Astrocyte (in vitro differentiated cells and primary cell): ENCODE results near the gene RPS3A. TPM values are rescaled to one million over a fixed set of nuclear protein-coding genes. Genes with fewer than 3 reads are reported as not detected.

Source experiments
- DNase-seq: peaks from one replicate; pipeline ENCODE4 v3.0.0-alpha.2; 2010; ENCODE audit warnings: low read depth
- FAIRE-seq: peaks from 2 replicates; lab custom pipeline; 2011; peaks lifted over from hg19 to GRCh38; lab: Jason Lieb, UNC
- H2AFZ ChIP-seq: 2 replicates; pipeline ENCODE4 v1.6.0; 2012; ENCODE audit warnings: low read depth, low read length, inconsistent platforms
- H3K27ac ChIP-seq: 2 replicates; pipeline ENCODE4 v1.5.1; 2011; ENCODE audit warnings: low read depth, low read length, inconsistent platforms
- H3K27me3 ChIP-seq: 2 replicates; pipeline ENCODE4 v1.6.0; 2011; ENCODE audit warnings: low read length, inconsistent platforms; ENCODE audit not compliant: insufficient read depth
- H3K36me3 ChIP-seq: 2 replicates; pipeline ENCODE4 v1.5.1; 2011; ENCODE audit warnings: low read length, inconsistent platforms; ENCODE audit not compliant: insufficient read depth
- H3K4me1 ChIP-seq: 2 replicates; pipeline ENCODE4 v1.5.1; 2011; ENCODE audit warnings: low read length, inconsistent platforms; ENCODE audit not compliant: insufficient read depth
- H3K4me2 ChIP-seq: 2 replicates; pipeline ENCODE4 v1.6.0; 2012; ENCODE audit warnings: low read length, inconsistent platforms
- H3K4me3 ChIP-seq: 2 replicates; pipeline ENCODE4 v1.5.1; 2011; ENCODE audit warnings: low read depth, mild to moderate bottlenecking, low read length, inconsistent platforms; ENCODE audit not compliant: insufficient read depth
- H3K79me2 ChIP-seq: 2 replicates; pipeline ENCODE4 v1.6.0; 2012; ENCODE audit warnings: mild to moderate bottlenecking, low read length, inconsistent platforms; ENCODE audit not compliant: insufficient read depth
- H3K9ac ChIP-seq: 2 replicates; pipeline ENCODE4 v1.6.0; 2012; ENCODE audit warnings: mild to moderate bottlenecking, low read length, inconsistent platforms
- H3K9me3 ChIP-seq: 2 replicates; pipeline ENCODE4 v1.5.1; 2012; ENCODE audit warnings: low read depth, mild to moderate bottlenecking, low read length, inconsistent platforms; ENCODE audit not compliant: insufficient read depth
- H4K20me1 ChIP-seq: 2 replicates; pipeline ENCODE4 v1.6.0; 2012; ENCODE audit warnings: low read length, inconsistent platforms; ENCODE audit not compliant: insufficient read depth
- H3K27ac Mint-ChIP-seq: one replicate; pipeline ENCODE4 v1.8.0; 2021; ENCODE audit warnings: mild to moderate bottlenecking, mixed read lengths; ENCODE audit not compliant: unreplicated experiment
- H3K27me3 Mint-ChIP-seq: one replicate; pipeline ENCODE4 v1.8.0; 2021; ENCODE audit warnings: low read depth, mixed read lengths; ENCODE audit not compliant: unreplicated experiment
- H3K36me3 Mint-ChIP-seq: one replicate; pipeline ENCODE4 v1.8.0; 2021; ENCODE audit warnings: low read depth, mixed read lengths; ENCODE audit not compliant: unreplicated experiment
- H3K4me1 Mint-ChIP-seq: one replicate; pipeline ENCODE4 v1.8.0; 2021; ENCODE audit warnings: low read depth, mixed read lengths; ENCODE audit not compliant: unreplicated experiment
- H3K4me3 Mint-ChIP-seq: one replicate; pipeline ENCODE4 v1.8.0; 2021; ENCODE audit warnings: mild to moderate bottlenecking, moderate library complexity, mixed read lengths; ENCODE audit not compliant: unreplicated experiment
- H3K9me3 Mint-ChIP-seq: one replicate; pipeline ENCODE4 v1.8.0; 2021; ENCODE audit warnings: mild to moderate bottlenecking, mixed read lengths; ENCODE audit not compliant: unreplicated experiment
- CTCF ChIP-seq: IDR thresholded peaks from 2 replicates; pipeline ENCODE4 v1.5.1; 2011; ENCODE audit warnings: low read depth, mild to moderate bottlenecking, inconsistent platforms, low read length, moderate library complexity; ENCODE audit not compliant: insufficient read depth
- EZH2 ChIP-seq: IDR thresholded peaks from 2 replicates; pipeline ENCODE4 v1.6.1; 2012; ENCODE audit warnings: mild to moderate bottlenecking, low read length, inconsistent platforms; ENCODE audit not compliant: insufficient read depth
- total RNA-seq: library from RNA; stranded (reverse); gene quantifications from 2 replicates; pipeline ENCODE4 v1.2.1, GENCODE V29; 2021

RPS3A gene
- total RNA-seq, 1 donor from 2014 or later = 1,351 TPM

GRCh38 chr4:151094290-151094751 lies 5.1 kb upstream of the RPS3A start:
- H4K20me1 ChIP-seq = no peaks in the 10 kb centered on the region
- H3K9ac ChIP-seq = no peak overlapping the region
- H3K9me3 ChIP-seq = no peaks in the 10 kb centered on the region
- H2AFZ ChIP-seq = no peak overlapping the region
- no peak overlapping the region for H3K4me2 ChIP-seq
- Mint-ChIP-seq H3K27ac (no peak overlapping the region), H3K27me3 (no peaks in the 10 kb centered on the region), H3K4me1 (no peaks in the 10 kb centered on the region), H3K36me3 (no peaks in the 10 kb centered on the region), H3K4me3 (no peak overlapping the region), H3K9me3 (no peaks in the 10 kb centered on the region)
- TF ChIP-seq EZH2 = no peak
- no peak for TF ChIP-seq CTCF
- peaks cover 4% of the 10 kb centered on the region for H3K4me1 ChIP-seq
- no peak overlapping the region for H3K4me3 ChIP-seq
- FAIRE-seq = no peak
- no peak overlapping the region for H3K27ac ChIP-seq
- no peak for DNase-seq
- H3K36me3 ChIP-seq = no peaks in the 10 kb centered on the region
- H3K79me2 ChIP-seq = no peaks in the 10 kb centered on the region
- H3K27me3 ChIP-seq = no peaks in the 10 kb centered on the region

- FAIRE-seq = no peak
- no peak overlapping the region for H3K4me3 ChIP-seq
Measured at GRCh38 chr4:151095142-151095541, 4.3 kb upstream of the RPS3A start.

More at GRCh38 chr4:151095142-151095541, 4.3 kb upstream of the RPS3A start:
- H3K36me3 Mint-ChIP-seq = no peaks in the 10 kb centered on the region
- no peaks in the 10 kb centered on the region for H3K36me3 ChIP-seq
- TF ChIP-seq CTCF = no peak
- TF ChIP-seq EZH2 = no peak
- DNase-seq = no peak
- H3K27ac ChIP-seq = no peak overlapping the region
- H3K4me2 ChIP-seq = no peak overlapping the region
- peaks cover 8% of the 10 kb centered on the region for H3K79me2 ChIP-seq
- no peak overlapping the region for H3K9ac ChIP-seq
- H3K4me1 ChIP-seq = peaks cover 4% of the 10 kb centered on the region
- peak overlapping the region; percentile 2 for H3K4me3 Mint-ChIP-seq
- no peaks in the 10 kb centered on the region for H3K9me3 Mint-ChIP-seq
- peaks cover 5% of the 10 kb centered on the region for H4K20me1 ChIP-seq
- no peaks in the 10 kb centered on the region for H3K4me1 Mint-ChIP-seq
- no peaks in the 10 kb centered on the region for H3K27me3 ChIP-seq
- no peak overlapping the region for H3K27ac Mint-ChIP-seq
- H2AFZ ChIP-seq = no peak overlapping the region
- no peaks in the 10 kb centered on the region for H3K27me3 Mint-ChIP-seq
- H3K9me3 ChIP-seq = no peaks in the 10 kb centered on the region
